ENCODE results near the gene FREY1. TPM values are rescaled to one million over a fixed set of nuclear protein-coding genes. Genes with fewer than 3 reads are reported as not detected.

FREY1 gene
- polyA plus RNA-seq (0.25 to 0.32 TPM in 2 of 3 replicates, not detected in the other), polyA minus RNA-seq (1.0 to 3.9 TPM (median 1.6 TPM) in 3 replicates)
- polyA plus RNA-seq (2011; ENCODE audit: low read depth): not detected
- 0.22 TPM in 1 of 2 replicates, not detected in the other for polyA plus RNA-seq (2011; cell fraction: cytosol; rRNA removed)
- 1.4 and 1.9 TPM in 2 replicates for polyA plus RNA-seq (2011; cell fraction: nucleus; rRNA removed)
- polyA plus RNA-seq (2012; ENCODE audit: low replicate concordance): not detected in 2 replicates
- polyA minus RNA-seq (2011; cell fraction: cytosol; rRNA and poly(A)+ RNA removed): not detected
- 4.8 and 5.0 TPM in 2 replicates for polyA minus RNA-seq (2011; cell fraction: nucleus; rRNA and poly(A)+ RNA removed)

GRCh38 chr11:45906965-45907611 lies at the start of gene FREY1:
TSS of gene FREY1 (minus strand) at chr11:45907271. CDS start at chr11:45907245, 26 bp downstream.
- dilution Hi-C loops (cut with MboI; ENCODE audit: extremely low pct_ligation_motif_present, low sequenced_read_pairs): no loop called here
- Histone ChIP-seq H3K4me1 (ENCODE audit: control insufficient read depth, extremely low read depth, insufficient read depth, low read length) (no peaks in the 10 kb centered on the region), H3K27ac (ENCODE audit: control insufficient read depth, insufficient read depth, low read length) (no peak within 1 kb of the TSS), H4K20me1 (ENCODE audit: control insufficient read depth, extremely low read depth, insufficient read depth, low read length) (no peaks in the 10 kb centered on the region), H2AFZ (ENCODE audit: control insufficient read depth, low read length) (no peak within 1 kb of the TSS), H3K4me3 (ENCODE audit: control insufficient read depth in 2 of 3, extremely low read depth in 1 of 3, insufficient read depth in 2 of 3, low read depth in 1 of 3, low read length in 3 of 3) (no peak within 1 kb of the TSS), H3K36me3 (ENCODE audit: control insufficient read depth in 2 of 2, extremely low read depth in 1 of 2, insufficient read depth in 2 of 2, low read length in 2 of 2) (peaks cover 5 to 8% of the 10 kb centered on the region in 2 experiments), H3K27me3 (ENCODE audit: control insufficient read depth, extremely low read depth, insufficient read depth, low read length) (no peaks in the 10 kb centered on the region), H3K9me1 (ENCODE audit: control insufficient read depth, extremely low read depth, insufficient read depth, low read length) (no peaks in the 10 kb centered on the region), H3K4me2 (ENCODE audit: control insufficient read depth, extremely low read depth, insufficient read depth, low read depth, low read length) (no peak within 1 kb of the TSS), H3K9ac (ENCODE audit: control insufficient read depth, extremely low read depth, insufficient read depth, low read length) (no peak within 1 kb of the TSS), H3K79me2 (ENCODE audit: control insufficient read depth, insufficient read depth, low read length) (no peaks in the 10 kb centered on the region), H3K9me3 (ENCODE audit: control insufficient read depth, low read depth, low read length) (no peaks in the 10 kb centered on the region)
- FAIRE-seq: no peak
- no peak for DNase-seq (ENCODE audit: low read depth, low spot score)
- TF ChIP-seq CTCF (optimal IDR thresholded peaks at IDR 0.05 in 1 of 3, IDR thresholded peaks at IDR 0.05 in 1 of 3, conservative IDR thresholded peaks at IDR 0.05 in 1 of 3; ENCODE audit: extremely low read depth in 1 of 3, insufficient read depth in 2 of 3, low read length in 3 of 3) (no peak), EZH2 (IDR thresholded peaks at IDR 0.05; ENCODE audit: low read length) (no peak)

GRCh38 chr11:45949992-45950407 lies 42.9 kb upstream of the FREY1 start:
- H3K9me3 ChIP-seq (ENCODE audit: control insufficient read depth, low read depth, low read length): no peaks in the 10 kb centered on the region
- no peaks in the 10 kb centered on the region for H3K79me2 ChIP-seq (ENCODE audit: control insufficient read depth, insufficient read depth, low read length)
- DNase-seq (ENCODE audit: low read depth, low spot score) (no peak), FAIRE-seq (no peak)
- H3K27ac ChIP-seq (ENCODE audit: control insufficient read depth, insufficient read depth, low read length): no peak overlapping the region
- no peak overlapping the region for H3K4me2 ChIP-seq (ENCODE audit: control insufficient read depth, extremely low read depth, insufficient read depth, low read depth, low read length)
- no peak overlapping the region for H3K4me3 ChIP-seq (ENCODE audit: control insufficient read depth in 2 of 3, extremely low read depth in 1 of 3, insufficient read depth in 2 of 3, low read depth in 1 of 3, low read length in 3 of 3)
- TF ChIP-seq EZH2 (IDR thresholded peaks at IDR 0.05; ENCODE audit: low read length): no peak
- TF ChIP-seq CTCF (optimal IDR thresholded peaks at IDR 0.05 in 1 of 3, IDR thresholded peaks at IDR 0.05 in 1 of 3, conservative IDR thresholded peaks at IDR 0.05 in 1 of 3; ENCODE audit: extremely low read depth in 1 of 3, insufficient read depth in 2 of 3, low read length in 3 of 3): no peak
- H3K27me3 ChIP-seq (ENCODE audit: control insufficient read depth, extremely low read depth, insufficient read depth, low read length): no peaks in the 10 kb centered on the region
- H3K36me3 ChIP-seq (ENCODE audit: control insufficient read depth in 2 of 2, extremely low read depth in 1 of 2, insufficient read depth in 2 of 2, low read length in 2 of 2): peaks cover 6 to 15% of the 10 kb centered on the region in 2 experiments
- H3K4me1 ChIP-seq (ENCODE audit: control insufficient read depth, extremely low read depth, insufficient read depth, low read length): no peaks in the 10 kb centered on the region
- no peaks in the 10 kb centered on the region for H4K20me1 ChIP-seq (ENCODE audit: control insufficient read depth, extremely low read depth, insufficient read depth, low read length)
- no peaks in the 10 kb centered on the region for H3K9me1 ChIP-seq (ENCODE audit: control insufficient read depth, extremely low read depth, insufficient read depth, low read length)
- no peak overlapping the region for H2AFZ ChIP-seq (ENCODE audit: control insufficient read depth, low read length)
- no peak overlapping the region for H3K9ac ChIP-seq (ENCODE audit: control insufficient read depth, extremely low read depth, insufficient read depth, low read length)
- dilution Hi-C loops (cut with MboI; ENCODE audit: extremely low pct_ligation_motif_present, low sequenced_read_pairs): no loop called here
